ENCODE data around the gene FKTN.
A peak's percentile ranks its signal among the peaks of the same experiment; 100 is the strongest.
"Not testable (repeated sequence)": the region's sequence is repeated elsewhere in the genome, so short reads cannot be mapped to it uniquely, and the experiment has no call there.

The FKTN gene

DNA sequence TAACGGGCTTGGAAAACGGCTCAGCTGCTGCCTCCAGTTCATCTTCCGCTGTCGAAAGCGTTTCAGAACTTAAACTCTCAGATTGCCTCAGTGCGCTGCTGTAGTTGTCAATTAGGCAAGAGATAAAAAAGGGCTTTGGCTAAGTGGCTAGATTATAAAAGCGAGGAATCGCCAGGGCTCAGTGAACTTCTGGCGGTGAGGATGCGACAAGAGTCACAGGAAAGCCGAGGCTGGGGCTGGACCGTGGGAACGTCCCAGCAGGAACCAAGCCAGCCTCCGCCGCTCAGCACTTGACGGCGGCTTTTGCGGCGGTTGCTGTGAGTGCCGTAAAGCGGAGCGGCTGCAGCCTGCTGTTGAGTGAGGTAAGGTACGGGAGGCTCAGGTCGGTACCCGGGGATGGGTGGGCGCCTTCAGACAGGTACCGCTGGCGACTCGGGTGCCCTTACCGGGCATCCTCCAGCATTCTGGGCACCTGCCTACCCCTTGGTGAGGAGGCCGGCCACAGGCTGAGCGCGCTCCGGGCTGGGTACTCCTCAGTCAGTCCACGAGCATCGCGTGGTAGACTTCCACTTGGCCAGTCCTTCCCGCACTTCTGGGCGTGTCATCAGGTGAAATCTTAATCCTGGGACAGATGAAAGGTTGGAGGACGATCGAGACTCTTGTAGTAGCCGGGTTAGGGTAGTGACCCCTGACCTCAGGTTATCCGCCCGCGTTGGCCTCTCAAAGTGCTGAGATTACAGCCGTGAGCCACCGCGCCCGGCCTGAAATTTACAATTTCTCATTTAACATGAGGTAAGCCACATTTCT is at the start of gene FKTN:
Gene FKTN (plus strand): TSS at position 328 of the 807 bp plus-strand sequence. CDS start 16,902 bp downstream, outside the sequence.
- DNase-seq (ENCODE audit: low read depth in 2 of 2): peak; percentile 37 to 40

DNA sequence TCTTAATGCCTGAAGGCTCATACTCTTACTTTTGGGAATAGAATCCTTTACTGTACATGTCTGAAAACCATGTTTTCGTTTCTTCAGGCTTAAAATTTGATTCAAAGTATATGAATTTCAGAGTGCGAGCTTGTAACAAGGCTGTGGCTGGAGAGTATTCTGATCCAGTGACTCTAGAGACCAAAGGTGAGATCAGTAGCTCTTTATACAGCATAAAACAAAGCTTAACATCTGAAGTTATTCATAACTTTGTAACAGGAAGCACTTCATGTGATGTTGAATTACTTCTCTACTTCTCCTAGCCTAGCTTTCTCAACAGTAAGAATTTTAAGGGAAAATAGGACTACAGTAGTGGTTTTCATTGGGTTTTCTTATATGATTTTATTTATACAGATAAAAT is 49.4 kb upstream of the FKTN start:
- DNase-seq (ENCODE audit: low read depth in 2 of 2): no peak

DNA sequence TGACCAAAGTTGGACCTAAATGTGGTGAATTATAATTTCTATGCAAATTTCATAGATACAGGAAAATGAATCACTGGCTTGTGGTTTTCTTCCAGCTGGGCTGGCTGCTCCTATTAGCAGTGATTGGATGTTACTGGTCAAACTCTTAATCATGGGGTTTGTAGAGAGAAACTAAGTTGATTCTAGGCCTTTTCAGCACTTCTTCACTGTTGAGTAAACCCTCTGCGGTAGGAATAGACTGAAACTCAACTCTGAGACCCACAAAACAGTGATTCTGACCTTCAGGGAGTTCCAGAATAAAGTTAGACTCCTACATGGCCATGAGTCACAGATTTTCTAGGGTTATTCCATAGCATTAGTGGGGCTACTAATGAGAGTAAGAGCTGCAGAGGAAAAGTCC is 47.9 kb upstream of the FKTN start:
- peak; percentile 59 to 63 for DNase-seq (ENCODE audit: low read depth in 2 of 2)

DNA sequence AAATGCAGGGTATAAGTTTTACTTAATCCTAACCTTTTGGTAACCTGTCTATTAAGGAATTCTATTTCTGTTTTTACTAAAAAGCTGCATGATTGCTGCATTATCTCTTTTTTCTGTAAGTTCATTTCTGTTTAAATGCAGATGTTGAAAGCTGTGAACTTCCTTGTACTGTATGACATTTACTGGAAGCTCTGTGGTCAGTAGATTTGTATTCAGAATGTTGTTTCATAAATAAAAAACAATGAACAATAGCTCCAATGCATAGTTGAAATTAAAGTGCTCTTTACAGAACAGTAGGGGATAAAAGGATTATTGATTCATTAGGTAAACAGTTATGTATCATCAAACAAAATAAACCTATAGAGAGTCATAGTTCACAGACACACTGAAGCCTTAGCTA is 46.5 kb upstream of the FKTN start:
- DNase-seq (ENCODE audit: low read depth in 2 of 2): no peak

DNA sequence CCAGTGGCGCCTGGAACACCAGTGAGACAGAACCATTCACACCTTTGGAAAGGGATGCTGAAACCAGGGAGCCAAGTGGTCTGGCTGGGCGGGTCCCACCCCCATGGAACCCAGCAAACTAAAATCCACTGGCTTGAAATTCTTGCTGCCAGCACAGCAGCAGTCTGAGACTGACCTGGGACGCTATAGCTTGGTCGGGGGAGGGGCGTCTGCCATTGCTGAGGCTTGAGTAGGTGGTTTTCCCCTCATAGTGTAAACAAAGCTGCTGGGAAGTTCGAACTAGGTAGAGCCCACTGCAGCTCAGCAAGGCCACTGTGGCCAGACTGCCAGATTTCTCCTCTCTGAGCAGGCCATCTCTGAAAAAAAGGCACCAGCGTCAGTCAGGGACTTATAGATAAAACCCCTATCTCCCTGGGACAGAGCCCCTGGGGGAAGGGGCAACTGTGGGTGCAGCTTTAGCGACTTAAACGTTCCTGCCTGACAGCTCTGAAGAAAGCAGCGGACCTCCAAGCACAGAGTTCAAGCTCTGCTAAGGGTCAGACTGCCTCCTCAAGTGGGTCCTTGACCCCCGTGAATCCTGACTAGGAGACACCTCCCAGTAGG is 42.0 kb upstream of the FKTN start:
- no peak for DNase-seq (ENCODE audit: low read depth in 2 of 2)

DNA sequence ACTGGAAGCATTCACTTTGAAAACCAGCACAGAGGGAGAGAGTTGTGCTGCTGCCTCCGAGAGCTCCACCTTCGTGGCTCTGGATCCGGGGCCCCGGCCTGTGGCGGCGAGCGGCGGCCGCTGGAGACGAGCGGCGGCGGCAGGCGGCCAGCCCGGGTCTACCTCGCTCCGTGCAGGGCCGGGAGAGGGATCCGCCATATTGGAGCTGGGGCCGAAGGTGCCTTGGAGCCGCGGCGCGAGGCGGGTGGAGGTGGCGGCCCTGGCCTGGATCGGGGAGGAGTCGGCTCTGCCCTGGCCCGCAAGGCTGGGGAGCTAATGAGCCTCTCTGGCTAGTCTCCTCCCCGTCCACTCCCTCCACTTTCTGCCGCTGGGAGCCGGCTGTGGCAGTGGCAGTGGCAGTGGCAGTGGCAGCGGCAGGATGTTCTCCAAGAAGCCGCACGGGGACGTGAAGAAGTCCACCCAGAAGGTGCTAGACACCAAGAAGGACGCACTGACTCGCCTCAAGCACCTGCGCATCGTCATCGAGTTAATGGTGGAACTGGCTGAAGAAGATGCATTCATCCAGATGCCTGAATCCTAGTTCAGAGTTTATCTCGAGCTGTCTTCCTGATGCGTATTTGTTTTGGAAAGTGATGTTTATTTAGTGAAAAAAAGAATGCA is 38.1 kb upstream of the FKTN start:
- not testable (repeated sequence) for DNase-seq (ENCODE audit: low read depth in 2 of 2)

DNA sequence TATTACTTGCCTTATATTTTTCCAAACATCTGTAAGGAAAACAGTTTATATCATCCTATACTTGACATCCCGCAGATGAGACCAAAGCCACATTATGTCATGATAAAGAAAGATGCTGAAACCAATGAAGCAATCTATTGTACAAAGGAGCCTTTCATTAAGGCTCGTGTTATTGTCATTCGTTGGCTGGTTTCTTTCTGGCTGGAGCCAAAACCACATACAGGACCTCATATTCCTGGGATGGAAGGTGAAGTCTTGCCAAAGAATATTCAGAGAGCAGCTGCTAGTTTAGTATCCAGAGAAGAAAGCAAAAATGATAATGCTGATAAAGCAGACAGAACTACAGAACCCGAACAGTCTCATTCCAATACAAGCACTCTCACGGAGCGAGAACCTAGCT is 36.9 kb upstream of the FKTN start:
- DNase-seq (ENCODE audit: low read depth in 2 of 2): not testable (repeated sequence)

DNA sequence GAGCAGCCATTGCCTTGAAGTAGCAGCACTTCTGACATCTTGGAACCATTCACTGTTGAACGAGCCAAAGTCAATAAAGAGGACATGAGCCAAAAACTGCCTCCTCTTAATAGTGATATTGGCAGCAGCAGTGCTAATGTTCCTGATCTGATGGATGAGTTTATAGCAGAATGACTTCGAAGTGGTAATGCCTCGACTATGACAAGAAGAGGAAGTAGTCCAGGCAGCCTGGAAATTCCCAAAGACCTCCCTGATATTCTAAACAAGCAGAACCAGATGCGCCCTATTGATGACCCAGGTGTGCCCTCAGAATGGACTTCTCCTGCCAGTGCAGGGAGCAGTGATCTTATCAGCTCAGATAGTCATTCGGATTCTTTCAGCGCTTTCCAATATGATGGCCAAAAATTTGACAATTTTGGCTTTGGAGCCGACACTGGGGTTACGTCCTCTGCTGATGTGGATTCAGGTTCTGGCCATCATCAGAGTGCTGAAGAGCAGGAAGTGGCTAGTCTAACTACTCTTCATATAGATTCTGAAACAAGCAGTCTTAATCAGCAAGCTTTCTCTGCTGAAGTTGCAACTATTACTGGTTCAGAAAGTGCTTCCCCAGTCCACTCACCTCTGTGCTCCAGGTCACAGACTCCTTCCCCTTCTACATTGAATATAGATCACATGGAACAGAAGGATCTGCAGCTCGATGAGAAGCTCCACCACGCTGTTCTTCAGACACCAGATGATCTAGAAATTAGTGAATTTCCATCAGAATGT is 35.1 kb upstream of the FKTN start:
- DNase-seq (ENCODE audit: low read depth in 2 of 2): not testable (repeated sequence)

DNA sequence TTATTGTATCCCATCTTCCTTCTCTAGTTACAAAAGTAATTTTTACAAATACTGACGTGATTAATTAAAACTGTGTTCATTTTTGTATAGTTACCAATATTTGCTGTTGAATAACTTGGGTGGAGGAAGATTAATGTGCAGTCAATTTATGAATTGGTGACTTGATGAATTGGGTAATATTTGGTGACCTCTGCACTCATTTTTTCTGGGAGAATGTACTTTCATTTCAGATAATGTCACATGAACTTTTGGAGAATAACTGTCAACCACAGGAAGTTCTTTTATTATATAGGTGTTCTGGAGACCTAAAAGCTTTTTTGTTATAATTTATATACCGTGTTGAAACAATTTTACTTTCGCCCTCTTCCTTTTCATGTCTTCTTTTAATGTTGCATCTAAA is 26.4 kb upstream of the FKTN start:
- no peak for DNase-seq (ENCODE audit: low read depth in 2 of 2)

DNA sequence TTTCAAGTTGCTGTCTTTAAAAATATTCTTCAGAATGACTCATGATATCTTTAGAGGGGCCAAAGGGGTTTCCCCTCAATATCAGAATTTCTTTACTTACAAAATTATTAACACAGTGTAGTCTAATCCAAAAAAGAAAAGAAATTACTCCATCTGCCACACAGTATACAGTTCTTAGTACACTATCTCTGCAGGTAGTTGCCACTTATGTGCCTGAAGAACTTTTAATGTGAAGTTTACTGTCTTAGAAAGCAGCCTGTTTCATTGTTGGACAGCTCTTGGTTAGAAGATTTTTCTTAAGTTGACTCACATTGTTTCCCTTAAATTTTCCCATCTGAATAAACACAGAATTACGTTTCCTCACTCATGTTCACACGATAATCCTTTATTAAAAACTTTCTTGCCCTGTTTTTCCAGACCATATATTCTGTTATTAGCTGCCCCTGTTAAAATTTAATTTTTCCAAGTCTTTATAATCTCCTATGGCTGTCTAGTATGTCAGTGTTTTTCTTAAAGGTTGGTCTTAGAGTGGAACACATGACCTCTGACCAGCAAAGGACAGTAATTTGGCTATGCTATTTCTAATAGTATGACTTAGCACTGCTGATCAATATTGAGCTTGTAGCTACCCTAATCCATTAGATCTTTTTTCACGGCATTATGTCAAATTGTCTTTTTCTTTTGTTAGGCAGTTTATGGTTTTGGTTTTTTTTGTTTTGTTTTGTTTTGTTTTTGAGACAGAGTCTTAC is 21.8 kb upstream of the FKTN start:
- no peak for DNase-seq (ENCODE audit: low read depth in 2 of 2)

DNA sequence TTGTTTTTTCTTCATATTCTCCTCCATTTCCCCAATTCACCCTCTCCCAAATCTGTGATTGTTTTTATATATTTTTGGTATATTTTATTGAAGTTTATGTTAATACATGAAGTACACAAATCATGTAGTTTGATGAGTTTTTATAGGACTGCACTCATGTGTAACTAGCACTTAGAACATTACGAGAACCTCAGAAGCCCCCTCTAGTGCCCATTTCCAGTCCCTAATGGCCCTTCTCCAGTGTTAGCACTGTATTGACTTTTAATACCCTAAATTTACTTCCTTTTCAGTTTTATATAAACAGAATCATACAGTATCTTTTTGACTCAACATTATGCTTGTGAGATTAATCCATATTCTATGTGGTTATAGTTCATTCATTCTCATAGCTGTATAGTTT is 18.5 kb upstream of the FKTN start:
- no peak for DNase-seq (ENCODE audit: low read depth in 2 of 2)

DNA sequence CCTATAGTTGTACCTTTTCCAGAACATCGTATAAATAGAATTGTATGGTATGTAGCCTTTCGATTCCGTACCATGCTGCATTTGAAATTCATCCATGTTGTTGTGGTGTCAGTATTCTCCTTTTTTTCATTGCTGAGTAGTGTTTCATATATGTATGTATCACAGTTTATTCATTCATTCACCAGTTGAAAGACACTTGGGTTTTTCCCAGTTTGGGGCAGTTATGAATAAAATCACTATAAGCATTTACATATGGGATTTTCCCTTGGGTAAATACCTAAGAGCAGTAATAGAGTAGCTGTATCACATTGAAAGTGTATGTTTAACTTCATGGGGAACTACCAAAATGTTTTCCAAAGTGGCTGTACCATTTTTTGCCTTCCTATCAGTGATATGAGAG is 16.1 kb upstream of the FKTN start:
- DNase-seq (ENCODE audit: low read depth in 2 of 2): no peak

DNA sequence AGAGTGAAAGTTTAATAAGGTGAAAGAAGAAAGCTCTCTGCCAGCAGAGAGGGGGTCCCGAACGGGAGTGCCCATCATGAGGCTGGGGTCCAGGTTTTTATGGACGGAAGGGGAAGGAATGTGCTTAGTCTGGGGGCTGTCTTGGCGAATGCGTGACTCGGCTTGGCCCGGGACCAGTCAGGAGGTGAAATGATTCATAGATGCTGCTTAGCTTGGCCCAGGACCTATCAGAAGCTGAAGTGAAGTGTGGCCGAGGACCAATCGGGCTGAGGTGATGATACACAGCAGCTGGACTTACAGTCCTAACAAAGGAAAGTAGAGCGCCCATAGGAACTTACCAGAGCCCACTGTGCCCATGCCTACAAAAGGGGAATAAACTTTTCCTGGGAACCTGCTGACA is 3.9 kb upstream of the FKTN start:
- DNase-seq (ENCODE audit: low read depth in 2 of 2): no peak

DNA sequence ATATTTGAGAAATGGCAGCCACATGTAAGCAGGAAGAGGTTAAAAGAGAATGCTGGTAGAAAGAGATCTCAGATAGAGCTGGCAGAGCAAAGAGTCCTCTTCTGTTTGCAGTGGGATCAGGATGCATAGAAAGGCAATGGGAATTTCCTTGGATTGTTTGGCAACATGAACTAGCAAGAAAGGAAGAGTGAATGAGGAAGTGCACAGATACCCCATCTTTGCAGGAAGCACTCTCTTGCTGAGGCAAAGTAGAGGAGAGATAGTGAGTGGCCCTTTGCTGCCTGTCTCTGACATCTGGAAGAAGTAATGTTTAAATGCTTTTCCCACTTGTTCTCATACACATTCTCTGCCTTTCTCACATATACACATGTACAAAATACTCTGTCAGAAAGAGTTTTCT is 14.5 kb downstream of the FKTN start:
- DNase-seq (ENCODE audit: low read depth in 2 of 2): no peak

DNA sequence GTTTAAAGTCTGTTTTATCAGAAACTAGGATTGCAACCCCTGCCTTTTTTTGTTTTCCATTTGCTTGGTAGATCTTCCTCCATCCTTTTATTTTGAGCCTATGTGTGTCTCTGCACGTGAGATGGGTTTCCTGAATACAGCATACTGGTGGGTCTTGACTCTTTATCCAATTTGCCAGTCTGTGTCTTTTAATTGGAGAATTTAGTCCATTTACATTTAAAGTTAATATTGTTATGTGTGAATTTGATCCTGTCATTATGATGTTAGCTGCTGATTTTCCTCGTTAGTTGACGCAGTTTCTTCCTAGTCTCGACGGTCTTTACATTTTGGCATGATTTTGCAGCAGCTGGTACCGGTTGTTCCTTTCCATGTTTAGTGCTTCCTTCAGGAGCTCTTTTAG is 22.0 kb downstream of the FKTN start:
- DNase-seq (ENCODE audit: low read depth in 2 of 2): not testable (repeated sequence)

DNA sequence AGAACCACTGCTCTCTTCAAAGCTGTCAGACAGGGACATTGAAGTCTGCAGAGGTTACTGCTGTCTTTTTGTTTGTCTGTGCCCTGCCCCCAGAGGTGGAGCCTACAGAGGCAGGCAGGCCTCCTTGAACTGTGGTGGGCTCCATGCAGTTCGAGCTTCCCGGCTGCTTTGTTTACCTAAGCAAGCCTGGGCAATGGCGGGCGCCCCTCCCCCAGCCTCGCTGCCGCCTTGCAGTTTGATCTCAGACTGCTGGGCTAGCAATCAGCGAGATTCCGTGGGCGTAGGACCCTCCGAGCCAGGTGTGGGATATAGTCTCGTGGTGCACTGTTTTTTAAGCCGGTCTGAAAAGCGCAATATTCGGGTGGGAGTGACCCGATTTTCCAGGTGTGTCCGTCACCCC is 23.6 kb downstream of the FKTN start:
- not testable (repeated sequence) for DNase-seq (ENCODE audit: low read depth in 2 of 2)

DNA sequence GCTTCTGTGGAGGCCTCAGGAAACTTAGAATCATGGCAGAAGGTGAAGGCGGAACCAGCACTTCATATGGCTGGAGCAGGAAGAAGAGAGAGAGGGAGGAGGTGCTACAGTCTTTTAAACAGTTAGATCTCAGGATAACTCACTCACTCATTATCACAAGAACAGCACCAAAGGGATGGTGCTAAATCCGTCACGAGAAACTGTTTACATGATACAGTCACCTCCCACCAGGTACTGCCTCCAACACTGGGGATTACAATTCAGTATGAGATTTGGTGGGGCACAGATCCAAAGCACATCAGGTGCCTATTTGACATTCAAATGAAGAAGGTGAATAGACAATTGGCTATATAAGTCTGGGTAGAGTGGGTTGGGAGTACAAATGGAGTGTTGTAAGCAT is 35.2 kb downstream of the FKTN start:
- no peak for DNase-seq (ENCODE audit: low read depth in 2 of 2)

DNA sequence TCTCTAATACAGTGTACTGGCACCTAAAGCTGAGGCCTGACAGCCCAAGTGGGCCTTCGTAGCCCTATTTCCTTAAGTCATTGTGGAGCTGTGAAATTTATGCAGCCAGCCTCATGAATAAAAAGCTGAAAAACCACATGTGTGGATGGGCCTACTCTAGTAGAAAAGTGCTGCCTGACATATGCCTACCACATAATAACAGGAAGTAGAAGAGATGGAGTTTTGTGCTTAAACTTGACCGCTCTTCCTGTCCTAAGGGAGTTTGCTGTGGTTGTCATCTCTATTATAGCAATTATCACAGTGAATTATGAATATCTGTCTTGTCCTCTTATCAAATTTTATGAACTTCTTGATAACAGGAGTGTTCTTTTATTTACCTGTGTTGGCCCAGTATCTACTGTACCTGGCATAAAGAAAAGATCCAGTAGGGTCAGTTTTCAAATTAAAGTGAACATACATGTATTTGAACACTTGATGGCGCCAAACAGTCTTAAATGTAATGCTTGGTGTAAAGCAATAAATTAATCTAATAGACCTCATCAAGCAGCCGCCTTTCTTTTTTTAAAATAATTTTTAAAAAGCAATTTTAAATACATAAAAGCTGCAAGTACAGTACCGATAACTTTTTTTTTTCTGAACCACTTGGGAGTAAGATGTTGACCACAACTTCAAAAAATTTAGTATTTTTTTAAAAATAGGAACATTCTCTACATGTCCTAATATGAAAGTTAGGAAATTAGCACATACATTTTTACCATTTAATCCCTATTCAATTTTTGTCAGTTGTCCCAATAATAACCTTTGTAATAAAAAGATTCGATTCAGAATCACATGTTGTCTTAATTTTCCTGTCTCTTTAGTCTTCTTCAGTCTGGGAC is 51.0 kb downstream of the FKTN start:
- peak; percentile 3 to 5 for DNase-seq (ENCODE audit: low read depth in 2 of 2)

DNA sequence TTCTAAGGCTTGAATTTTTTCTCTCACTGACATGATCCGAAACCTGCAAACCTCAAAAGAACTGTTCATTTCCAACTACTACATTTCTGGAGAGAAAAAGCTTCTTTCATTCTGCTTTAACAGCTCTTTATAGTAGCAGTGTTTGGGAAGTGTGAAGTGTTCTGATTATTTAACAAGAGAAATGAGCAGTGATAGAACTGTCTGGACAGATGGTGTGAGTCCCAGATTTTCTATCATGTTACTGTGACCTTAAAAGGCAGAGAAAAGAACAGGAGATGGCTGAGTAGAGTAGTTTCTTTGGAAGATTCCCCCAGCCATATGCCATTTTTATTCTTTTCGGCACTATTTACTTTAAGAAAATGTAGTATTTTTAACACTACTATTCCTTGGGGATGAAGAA is 63.1 kb downstream of the FKTN start:
- no peak for DNase-seq (ENCODE audit: low read depth in 2 of 2)

DNA sequence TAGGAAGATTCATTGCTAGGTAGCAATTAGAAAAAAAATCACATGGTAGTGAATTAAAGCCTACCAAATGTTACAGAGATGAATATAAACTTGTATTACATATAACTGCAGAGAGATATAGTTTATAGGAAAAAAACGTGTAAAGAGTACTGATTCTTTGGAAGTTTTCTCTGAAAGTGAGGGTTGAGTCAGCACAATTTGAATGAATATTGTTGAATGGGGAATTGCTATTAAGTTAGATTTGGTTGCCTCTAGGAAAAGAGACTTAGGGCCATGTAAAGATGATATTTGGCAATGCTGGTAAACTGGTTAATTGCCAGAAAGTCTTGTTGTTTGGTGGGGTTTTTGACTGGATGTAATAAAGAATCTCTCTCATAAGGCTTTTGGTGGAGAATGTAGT is 67.2 kb downstream of the FKTN start:
- no peak for DNase-seq (ENCODE audit: low read depth in 2 of 2)

DNA sequence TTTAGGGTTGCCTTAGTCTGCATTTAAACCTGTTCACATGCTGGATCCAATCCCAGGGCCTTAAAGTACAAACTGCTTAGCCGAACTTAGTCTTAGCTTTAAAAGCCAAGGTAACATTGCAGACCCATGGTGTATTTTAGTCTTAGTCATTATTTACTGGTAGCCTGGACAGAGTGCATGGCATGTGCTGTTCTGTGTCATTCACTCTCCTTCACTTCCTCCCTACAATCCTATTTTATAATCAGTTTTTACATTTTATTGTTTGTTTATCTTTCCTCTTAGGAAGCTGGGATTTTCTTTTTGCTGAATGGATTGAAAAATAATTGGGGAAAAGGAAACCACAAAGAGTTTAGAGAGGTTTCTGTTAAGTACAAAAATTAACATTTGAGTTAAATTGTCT is 74.9 kb downstream of the FKTN start:
- DNase-seq (ENCODE audit: low read depth in 2 of 2): no peak

Data from fibroblast of skin of left biceps (primary cell).